ENCODE measurements around the gene PNLIPRP2.

PNLIPRP2 gene

GRCh38 chr10:116657863-116658551, 37.3 kb downstream of the PNLIPRP2 start:
- DNase-seq, result no peak

DNA sequence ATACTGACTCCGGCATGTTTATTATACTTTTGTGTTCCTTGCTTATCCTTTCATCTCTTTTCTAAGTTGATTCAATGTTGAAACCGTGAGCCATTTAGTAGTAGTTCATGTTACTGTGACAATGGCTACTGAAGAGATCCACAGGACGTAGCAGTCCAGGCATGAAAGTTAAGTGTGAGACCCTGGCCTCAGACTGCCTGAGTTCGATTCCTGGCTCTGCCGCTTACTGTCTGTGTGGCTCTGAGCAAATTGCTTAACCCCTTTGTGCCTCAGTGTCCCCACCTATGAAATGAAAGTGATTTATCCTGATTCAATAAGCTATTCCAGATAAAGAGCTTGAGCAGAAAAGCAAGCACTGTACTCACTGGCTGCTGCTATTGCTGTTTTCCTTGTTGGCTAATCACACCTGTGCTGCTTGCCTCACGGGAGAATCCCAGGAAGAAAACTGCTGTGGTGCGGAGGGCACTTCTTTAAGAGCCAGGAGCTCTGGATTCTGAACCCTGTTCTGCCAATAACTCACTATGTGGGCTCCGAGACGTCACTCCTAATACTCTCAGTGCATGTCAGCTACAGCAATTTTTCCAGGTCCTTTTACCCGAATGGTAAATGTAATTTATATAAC, 38.4 kb downstream of the PNLIPRP2 start:
- DNase-seq, result no peak

DNA sequence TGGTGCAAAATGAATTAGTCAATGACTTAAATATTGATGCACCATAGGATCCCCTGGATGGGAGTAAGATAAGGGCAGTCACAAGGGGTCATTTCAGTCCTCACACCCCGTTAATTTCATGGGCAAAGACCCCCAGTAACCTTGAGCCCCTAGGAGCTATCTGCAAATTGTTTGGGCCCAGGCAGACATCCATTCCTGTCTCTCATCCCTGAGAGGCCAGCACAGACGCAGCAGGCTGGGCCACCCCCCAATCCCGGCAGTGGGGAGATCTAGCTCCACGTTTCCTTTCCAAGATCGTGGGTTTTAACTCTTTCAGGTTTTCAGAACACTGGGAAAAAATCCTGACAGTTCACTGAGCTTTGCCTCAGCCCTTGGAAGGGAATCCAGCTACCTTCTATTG, 40.1 kb downstream of the PNLIPRP2 start:
- DNase-seq, result no peak

GRCh38 chr10:116663342-116663741, 42.6 kb downstream of the PNLIPRP2 start:
- DNase-seq, result no peak

DNA sequence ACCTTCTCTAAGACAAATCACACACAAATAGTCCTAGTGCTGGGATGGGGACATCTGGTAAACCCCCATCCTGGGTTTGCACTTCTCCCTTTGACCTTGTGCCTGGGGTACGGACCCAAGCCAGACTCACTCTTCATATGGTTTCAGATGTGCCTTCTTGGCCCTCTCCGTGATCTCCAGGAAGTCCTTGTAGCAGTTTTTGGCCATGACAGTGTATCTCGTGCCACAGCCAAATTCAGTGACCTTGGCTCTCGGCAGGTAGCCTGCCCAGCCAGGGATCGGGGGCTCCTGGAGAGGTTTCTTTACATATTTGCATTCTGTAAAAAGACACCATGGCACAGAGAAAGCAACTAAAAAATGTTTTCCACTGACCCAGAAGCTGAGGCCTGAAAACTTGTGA, 43.9 kb downstream of the PNLIPRP2 start:
- DNase-seq, result no peak

- DNase-seq, result no peak
Observed at GRCh38 chr10:116665541-116666125, 44.9 kb downstream of the PNLIPRP2 start.

GRCh38 chr10:116667484-116667883, 46.7 kb downstream of the PNLIPRP2 start:
- no peak for DNase-seq

DNA sequence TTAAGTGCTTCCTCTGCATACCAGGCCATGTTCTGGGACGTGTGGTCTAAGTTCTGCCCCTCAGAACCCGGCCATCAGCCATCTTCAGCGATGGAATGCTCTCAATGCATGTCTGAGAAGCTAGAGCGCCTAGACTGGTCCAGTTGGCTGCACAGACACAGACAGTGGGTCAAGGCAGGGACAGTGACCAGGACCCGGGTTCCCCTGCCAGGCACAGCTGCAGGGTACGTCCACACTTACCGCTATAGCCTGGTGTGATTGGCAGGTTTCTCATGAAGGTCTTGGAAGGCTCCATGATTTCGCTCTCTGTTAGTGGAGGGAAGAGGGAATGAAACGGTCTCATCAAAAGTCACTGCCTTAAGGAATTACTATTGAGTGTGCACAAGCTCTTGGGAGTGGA, 47.3 kb downstream of the PNLIPRP2 start:
- no peak for DNase-seq

DNA sequence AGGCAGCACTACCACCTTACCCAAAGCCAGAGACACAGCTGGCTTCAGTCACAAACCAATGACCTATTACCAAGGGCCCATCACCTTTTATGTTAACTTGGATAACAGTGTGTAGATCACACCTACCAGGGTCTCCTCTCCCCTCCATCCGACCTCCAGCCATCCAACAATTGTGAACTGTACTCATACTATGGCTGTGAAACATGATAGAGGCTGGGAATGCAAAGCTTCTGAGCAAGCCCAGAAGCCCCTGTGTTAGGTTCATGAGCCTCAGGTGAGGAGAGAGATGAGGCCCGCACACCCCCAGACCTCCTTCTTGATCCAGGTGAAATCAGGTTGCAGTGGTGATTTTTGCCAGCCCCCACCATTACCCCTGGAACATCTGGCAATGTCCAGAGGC, 47.7 kb downstream of the PNLIPRP2 start:
- no peak for DNase-seq

GRCh38 chr10:116669080-116669479, 48.3 kb downstream of the PNLIPRP2 start:
- DNase-seq, result no peak

DNA sequence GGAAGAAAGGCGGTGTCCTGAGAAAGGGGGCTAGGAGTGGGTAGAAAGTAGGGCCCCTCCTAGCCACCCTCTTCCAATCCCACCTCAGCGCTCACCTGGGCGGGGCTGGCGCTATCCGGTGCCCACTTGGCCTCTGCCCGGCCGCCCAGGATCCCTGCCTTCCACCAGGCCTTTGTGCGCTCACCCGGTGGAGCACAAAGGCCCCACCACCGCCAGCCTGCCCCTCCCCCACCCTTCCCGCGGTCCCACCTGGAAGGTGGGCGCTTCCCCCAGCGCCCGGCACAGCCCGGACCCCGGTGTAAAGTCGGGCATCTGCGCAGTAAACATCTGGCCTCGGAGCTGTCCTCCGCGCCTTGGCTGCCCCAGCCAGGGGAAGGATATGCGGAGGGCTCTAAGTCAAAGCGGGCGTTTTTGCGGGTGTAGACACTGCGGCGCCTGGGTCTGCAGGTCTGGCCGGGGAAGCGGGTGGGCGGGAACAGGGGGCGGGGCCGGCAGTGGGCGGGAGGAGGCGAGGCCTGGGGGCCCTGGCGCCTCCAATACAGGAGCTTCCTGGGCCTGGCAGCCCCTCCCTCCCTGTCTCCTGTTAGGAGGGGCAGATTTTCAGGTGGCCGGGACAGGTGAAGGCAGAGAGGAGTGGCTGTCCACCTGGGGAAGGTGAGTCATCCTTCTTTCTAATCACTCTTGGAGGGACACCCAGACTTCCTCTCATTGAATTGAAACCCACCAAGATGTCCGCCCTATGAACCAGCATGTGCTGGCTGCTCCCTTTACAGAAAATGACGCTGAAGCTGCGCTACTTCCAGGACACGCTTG, 49.3 kb downstream of the PNLIPRP2 start:
- DNase-seq, result peak; percentile 53

DNA sequence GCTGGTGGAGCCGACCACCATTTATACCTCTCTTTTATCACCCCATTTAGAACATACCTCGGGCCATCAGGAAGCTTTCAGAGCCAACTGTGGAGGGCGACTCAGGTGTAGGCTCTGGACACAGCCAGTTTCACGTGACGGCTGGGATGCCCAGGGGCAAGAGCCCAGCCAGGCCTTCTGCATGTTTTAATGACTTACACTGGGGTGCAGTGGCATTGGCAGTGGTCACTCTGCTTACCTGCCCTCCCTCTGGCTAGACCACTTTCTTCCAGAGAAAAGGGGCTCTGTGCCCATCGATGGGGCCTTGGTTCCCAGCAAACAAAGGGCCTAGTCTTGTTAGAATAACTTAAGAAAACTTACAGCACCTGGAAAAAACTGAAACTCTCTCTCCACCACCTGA, 50.0 kb downstream of the PNLIPRP2 start:
- no peak for DNase-seq

DNA sequence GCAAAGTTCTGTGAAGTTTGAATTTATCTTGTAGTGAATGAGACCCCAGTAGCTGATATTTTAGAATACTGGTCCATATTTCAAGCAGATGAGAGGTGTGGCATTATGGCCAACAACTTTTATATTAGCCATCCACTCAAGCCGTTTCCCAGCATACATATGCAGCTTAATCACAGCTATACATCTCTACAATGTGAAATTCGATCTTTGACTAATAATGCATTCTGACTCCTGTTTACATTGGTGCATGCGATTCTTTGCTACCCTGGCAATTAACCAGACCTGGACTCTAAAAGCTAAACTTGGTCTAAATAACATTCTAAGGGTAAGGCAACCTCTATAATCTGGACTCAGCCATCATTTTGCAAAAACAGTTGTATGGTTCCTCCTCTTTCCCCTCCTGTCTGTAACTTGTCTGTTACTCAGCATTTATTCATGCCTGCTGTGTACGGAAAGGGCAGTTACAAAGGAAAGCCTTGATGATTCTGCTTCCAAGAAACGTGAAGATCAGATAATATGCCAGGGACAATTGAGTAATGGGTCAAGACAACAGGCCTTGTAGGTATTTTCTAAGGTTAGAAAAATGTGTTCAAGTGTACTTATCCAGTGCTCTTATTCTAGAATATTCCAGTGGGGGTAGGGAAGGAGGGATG, 50.6 kb downstream of the PNLIPRP2 start:
- DNase-seq, result peak; percentile 17

- no peak for DNase-seq
Observed at GRCh38 chr10:116672891-116673290, 52.1 kb downstream of the PNLIPRP2 start.

DNA sequence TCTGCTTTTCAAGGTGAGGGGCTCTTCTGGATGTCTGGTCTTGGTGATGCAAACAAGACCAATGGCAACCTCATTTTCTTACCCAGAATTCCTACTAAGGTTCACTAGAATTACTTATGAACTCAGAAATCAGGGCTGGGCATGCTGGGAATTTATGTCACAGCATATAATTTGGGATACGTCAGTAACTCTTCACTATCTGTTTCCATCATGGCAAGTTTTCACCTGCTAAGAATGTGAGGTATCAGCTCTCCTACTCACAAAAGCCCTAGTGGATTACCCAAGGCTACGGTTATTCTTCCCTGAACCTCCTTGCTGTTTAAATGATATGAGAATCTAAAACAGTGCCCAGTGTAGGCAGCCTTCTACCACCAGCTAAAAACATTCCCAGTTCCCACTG, 53.1 kb downstream of the PNLIPRP2 start:
- DNase-seq, result no peak

- no peak for DNase-seq
Observed at GRCh38 chr10:116674901-116675423, 54.2 kb downstream of the PNLIPRP2 start.

DNA sequence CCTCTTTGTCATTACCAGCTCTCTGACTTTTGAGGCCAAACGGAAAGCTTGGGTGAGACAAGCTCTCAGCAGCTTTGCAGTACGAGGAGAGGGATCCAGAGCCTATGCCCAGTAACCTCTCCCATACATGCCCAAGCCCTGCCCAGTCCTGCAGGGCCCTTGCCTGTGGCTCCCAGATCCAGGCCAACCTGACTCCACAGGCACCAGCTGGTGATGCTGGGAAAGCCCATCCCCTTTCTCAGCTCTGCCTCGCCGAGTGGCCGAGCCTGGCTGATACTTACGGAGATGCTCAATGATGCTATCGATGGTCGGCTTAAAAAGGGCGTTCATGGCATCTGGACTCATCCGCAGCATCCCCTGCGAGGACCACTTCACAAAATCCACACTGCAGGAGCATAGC, 55.4 kb downstream of the PNLIPRP2 start:
- DNase-seq, result no peak

GRCh38 chr10:116676633-116677032, 55.9 kb downstream of the PNLIPRP2 start:
- no peak for DNase-seq

GRCh38 chr10:116679351-116679750, 58.6 kb downstream of the PNLIPRP2 start:
- no peak for DNase-seq

- no peak for DNase-seq
Observed at GRCh38 chr10:116683166-116683565, 62.4 kb downstream of the PNLIPRP2 start.

DNA sequence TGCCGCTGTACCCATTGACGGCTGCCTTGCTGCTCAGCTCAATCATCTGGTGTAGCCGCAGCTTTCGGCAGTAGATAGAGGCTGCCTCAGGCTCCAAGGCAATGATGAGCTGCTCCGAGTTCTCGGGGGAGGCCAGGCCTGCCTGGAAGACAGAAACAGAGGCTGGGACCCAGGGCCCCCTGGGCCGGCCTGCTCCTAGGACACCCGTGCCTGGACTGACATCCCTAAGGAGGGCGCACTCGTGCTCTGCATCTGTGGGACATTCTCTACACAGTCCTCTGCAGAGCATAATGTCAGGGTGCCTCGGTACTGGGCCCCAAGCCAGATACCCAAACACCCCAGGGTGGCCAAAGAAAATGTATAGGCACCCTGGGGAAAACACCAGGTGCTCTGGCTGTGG, 63.1 kb downstream of the PNLIPRP2 start:
- no peak for DNase-seq

DNA sequence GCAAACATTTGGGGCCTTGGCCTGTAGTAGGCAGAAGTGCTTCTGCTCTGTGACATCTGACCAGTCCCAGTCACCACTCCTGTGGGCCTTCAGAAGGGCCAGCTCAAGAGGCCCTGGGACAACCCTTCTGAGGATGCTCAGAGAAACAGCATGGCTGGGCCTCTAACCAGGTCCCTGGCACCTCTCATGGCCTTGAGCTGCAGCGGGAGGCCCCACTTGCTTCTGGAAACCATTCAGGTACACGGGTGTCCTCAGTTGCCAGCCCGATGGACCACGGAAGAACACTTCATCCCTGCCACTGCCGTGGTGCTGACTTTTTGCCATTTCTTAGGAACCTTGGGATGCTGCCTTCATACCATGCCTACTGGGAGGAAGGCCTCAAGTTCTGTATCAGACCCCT, 64.0 kb downstream of the PNLIPRP2 start:
- DNase-seq, result no peak

GRCh38 chr10:116685807-116686206, 65.1 kb downstream of the PNLIPRP2 start:
- DNase-seq, result no peak

All from DMS153 (cell line).